ENCODE measurements around the gene KLHDC7A.

The KLHDC7A gene

GRCh38 chr1:18473195-18473815 is 7.4 kb upstream of the KLHDC7A start:
- Histone ChIP-seq H3K9ac (no peak overlapping the region), H3K4me3 (ENCODE audit: low read depth, low read length) (no peak overlapping the region), H2AFZ (no peak overlapping the region), H3K9me3 (ENCODE audit: control insufficient read depth, low read length) (no peaks in the 10 kb centered on the region), H3K79me2 (no peaks in the 10 kb centered on the region), H3K27ac (no peak overlapping the region), H3K4me2 (ENCODE audit: low read length) (no peak overlapping the region), H3K36me3 (ENCODE audit: control insufficient read depth, insufficient read depth, low read length) (no peaks in the 10 kb centered on the region), H3K27me3 (ENCODE audit: control insufficient read depth, insufficient read depth, low read length) (no peaks in the 10 kb centered on the region), H3K4me1 (no peaks in the 10 kb centered on the region)
- TF ChIP-seq CTCF (IDR thresholded peaks at IDR 0.05) = no peak

DNA sequence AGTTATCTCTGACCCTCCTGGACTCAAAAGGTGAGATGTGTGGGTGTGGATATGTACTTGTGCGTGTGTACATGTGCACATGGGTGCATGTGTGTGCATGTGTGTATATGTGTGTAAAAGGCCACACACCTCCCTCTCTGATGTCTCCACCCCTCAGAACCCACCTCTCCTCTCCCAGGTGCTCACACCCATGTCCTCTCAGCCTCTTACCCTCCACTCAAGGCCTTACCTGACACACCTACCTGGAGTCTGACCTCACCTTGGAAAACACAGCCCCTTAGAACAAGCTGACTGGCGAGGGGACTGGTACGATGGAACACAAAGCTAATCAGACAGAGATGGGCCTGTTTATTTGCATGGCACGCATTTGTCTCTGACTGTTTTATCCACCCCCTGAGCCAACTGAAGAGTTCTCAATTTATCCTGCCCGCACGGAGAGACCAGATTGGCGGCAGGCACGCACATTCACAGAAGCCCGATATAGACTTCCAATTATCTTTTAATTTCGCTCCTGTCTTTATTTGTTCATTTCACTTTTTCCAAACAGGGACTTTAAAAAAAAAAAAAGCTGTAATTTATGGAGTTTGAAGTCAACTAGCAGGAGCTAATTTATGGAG is 6.1 kb upstream of the KLHDC7A start:
- Histone ChIP-seq H3K4me2 (ENCODE audit: low read length) (no peak overlapping the region), H2AFZ (no peak overlapping the region), H3K9ac (no peak overlapping the region), H3K4me3 (ENCODE audit: low read depth, low read length) (no peak overlapping the region), H3K79me2 (no peaks in the 10 kb centered on the region), H3K27ac (no peak overlapping the region), H3K9me3 (ENCODE audit: control insufficient read depth, low read length) (no peaks in the 10 kb centered on the region), H3K36me3 (ENCODE audit: control insufficient read depth, insufficient read depth, low read length) (no peaks in the 10 kb centered on the region), H3K27me3 (ENCODE audit: control insufficient read depth, insufficient read depth, low read length) (no peaks in the 10 kb centered on the region), H3K4me1 (no peaks in the 10 kb centered on the region)
- TF ChIP-seq CTCF (IDR thresholded peaks at IDR 0.05) = no peak

- Histone ChIP-seq H3K9me3 (ENCODE audit: control insufficient read depth, low read length) (no peaks in the 10 kb centered on the region), H3K4me3 (ENCODE audit: low read depth, low read length) (no peak overlapping the region), H3K4me2 (ENCODE audit: low read length) (no peak overlapping the region), H3K27me3 (ENCODE audit: control insufficient read depth, insufficient read depth, low read length) (no peaks in the 10 kb centered on the region), H3K9ac (no peak overlapping the region), H3K79me2 (no peaks in the 10 kb centered on the region), H2AFZ (no peak overlapping the region), H3K36me3 (ENCODE audit: control insufficient read depth, insufficient read depth, low read length) (no peaks in the 10 kb centered on the region), H3K27ac (no peak overlapping the region), H3K4me1 (peaks cover 1% of the 10 kb centered on the region)
- no peak for TF ChIP-seq CTCF (IDR thresholded peaks at IDR 0.05)
Measured at GRCh38 chr1:18475234-18475905, 5.4 kb upstream of the KLHDC7A start.

DNA sequence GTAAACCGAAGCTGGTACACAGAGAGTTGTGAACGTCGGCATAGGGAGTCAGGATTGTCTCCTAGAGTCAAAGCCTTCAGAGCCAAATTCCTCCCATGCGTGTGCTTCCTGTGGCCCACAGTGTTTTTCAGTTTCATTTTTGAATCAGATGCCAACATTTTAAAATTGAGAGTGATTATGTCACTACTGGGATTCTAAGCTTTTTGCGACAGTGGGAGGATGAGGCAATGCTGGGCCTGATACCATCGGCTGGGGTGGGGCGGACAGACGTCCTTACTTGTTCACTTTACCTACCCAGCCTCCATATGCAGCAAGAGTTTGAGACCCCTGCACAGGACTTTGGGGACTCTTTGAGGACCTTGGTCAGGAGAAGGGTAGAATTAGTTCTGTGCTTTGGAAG is 1.3 kb upstream of the KLHDC7A start:
- H3K79me2 ChIP-seq = no peaks in the 10 kb centered on the region
- H3K9me3 ChIP-seq (ENCODE audit: control insufficient read depth, low read length) = no peaks in the 10 kb centered on the region
- H3K27ac ChIP-seq = no peak overlapping the region
- no peak overlapping the region for H3K4me2 ChIP-seq (ENCODE audit: low read length)
- H3K36me3 ChIP-seq (ENCODE audit: control insufficient read depth, insufficient read depth, low read length) = no peaks in the 10 kb centered on the region
- no peak overlapping the region for H3K9ac ChIP-seq
- TF ChIP-seq CTCF (IDR thresholded peaks at IDR 0.05) = no peak
- peaks cover 3% of the 10 kb centered on the region for H3K4me1 ChIP-seq
- no peak overlapping the region for H2AFZ ChIP-seq
- H3K4me3 ChIP-seq (ENCODE audit: low read depth, low read length) = no peak overlapping the region
- H3K27me3 ChIP-seq (ENCODE audit: control insufficient read depth, insufficient read depth, low read length) = no peaks in the 10 kb centered on the region
